K562 (cell line): ENCODE data around the gene RASSF7. TPM values are rescaled to one million over a fixed set of nuclear protein-coding genes. Genes with fewer than 3 reads are reported as not detected.

Source experiments
- ATF7 ChIP-seq: fragments of 450-650 bp; IDR thresholded peaks from 2 replicates; pipeline ENCODE4 v1.7.1; 2014; ENCODE audit warnings: mild to moderate bottlenecking, moderate library complexity
- FUS ChIP-seq: fragments of 200-400 bp; formaldehyde crosslinking; optimal IDR thresholded peaks from 2 replicates; pipeline ENCODE3; 2017; ENCODE audit warnings: low read depth, low read length
- GTF2E2 ChIP-seq: fragments of 200-800 bp; sonication (Bioruptor generic); IDR thresholded peaks from 2 replicates; pipeline ENCODE4 v1.6.1; 2016; ENCODE audit warnings: missing genetic modification characterization, missing compliant biosample characterization
- HCFC1 ChIP-seq: IDR thresholded peaks from 2 replicates; pipeline ENCODE4 v1.6.1; 2012; ENCODE audit warnings: low read depth, low read length, improper control_type of control experiment
- HMG20A ChIP-seq: fragments of 450-650 bp; formaldehyde crosslinking; conservative IDR thresholded peaks from 2 replicates; pipeline ENCODE4 v1.4.0; 2020; ENCODE audit warnings: mild to moderate bottlenecking, mixed read lengths
- HNRNPL ChIP-seq: fragments of 200-400 bp; formaldehyde crosslinking; IDR thresholded peaks from 2 replicates; pipeline ENCODE4 v1.6.1; 2017; ENCODE audit warnings: low read depth, mild to moderate bottlenecking, low read length
- JUN ChIP-seq, 2 experiments: sonication (generic) in 1 of 2; formaldehyde crosslinking in 1 of 2; IDR thresholded peaks; 2 replicates each; pipeline versions ENCODE4 v1.6.1 to v1.8.0; 2012 to 2022; ENCODE audit warnings: borderline replicate concordance in 2 of 2, mild to moderate bottlenecking in 2 of 2, improper control_type of control experiment in 1 of 2, low read depth in 1 of 2, low read length in 1 of 2, missing genetic modification reagents in 1 of 2
- KLF6 ChIP-seq: fragments of 250-450 bp; sonication (Bioruptor Pico); IDR thresholded peaks from 2 replicates; pipeline ENCODE4 v1.4.0; 2020; ENCODE audit warnings: mild to moderate bottlenecking, moderate library complexity, borderline replicate concordance
- NELFE ChIP-seq: IDR thresholded peaks from 2 replicates; pipeline ENCODE4 v1.6.1; 2011; ENCODE audit warnings: mild to moderate bottlenecking; ENCODE audit not compliant: insufficient read depth, insufficient read length
- NONO ChIP-seq, 2 experiments: fragments of 200-400 bp in 1 of 2; fragments of 450-650 bp in 1 of 2; formaldehyde crosslinking in 1 of 2; IDR thresholded peaks; 2 replicates each; pipeline ENCODE4 v1.6.1; 2017; ENCODE audit warnings: low read depth in 2 of 2, mild to moderate bottlenecking in 2 of 2, moderate library complexity in 2 of 2, low read length in 1 of 2
- NR1H2 ChIP-seq: sonication (generic); formaldehyde crosslinking; IDR thresholded peaks from 2 replicates; pipeline ENCODE4 v1.4.0; 2020; ENCODE audit warnings: mild to moderate bottlenecking, missing genetic modification reagents
- NR3C1 ChIP-seq: sonication (generic); formaldehyde crosslinking; IDR thresholded peaks from 2 replicates; pipeline ENCODE4 v1.8.1; 2022; ENCODE audit warnings: missing genetic modification reagents
- PCBP1 ChIP-seq: fragments of 200-400 bp; formaldehyde crosslinking; IDR thresholded peaks from 2 replicates; pipeline ENCODE4 v1.6.1; 2018; ENCODE audit warnings: mild to moderate bottlenecking, low read depth, low read length; ENCODE audit not compliant: poor library complexity, severe bottlenecking
- SMARCE1 ChIP-seq: fragments of 450-650 bp; IDR thresholded peaks from 2 replicates; pipeline ENCODE4 v1.7.1; 2016; ENCODE audit warnings: mild to moderate bottlenecking
- STAG1 ChIP-seq: sonication (generic); formaldehyde crosslinking; IDR thresholded peaks from 2 replicates; pipeline ENCODE4 v1.5.0; 2020; ENCODE audit warnings: missing genetic modification reagents, borderline replicate concordance
- WHSC1 ChIP-seq: IDR thresholded peaks from one replicate; pipeline ENCODE4 v1.6.1; 2012; ENCODE audit warnings: low read length, control low read depth, inconsistent platforms
- ZKSCAN8 ChIP-seq: fragments of 200-800 bp; sonication (Bioruptor generic); IDR thresholded peaks from 2 replicates; pipeline ENCODE4 v1.6.1; 2016; ENCODE audit warnings: missing genetic modification characterization, missing compliant biosample characterization
- ZNF121 ChIP-seq: sonication (generic); formaldehyde crosslinking; conservative IDR thresholded peaks from 2 replicates; pipeline ENCODE4 v1.8.0; 2022; ENCODE audit warnings: missing genetic modification reagents
- ZNF232 ChIP-seq: sonication (generic); formaldehyde crosslinking; IDR thresholded peaks from 2 replicates; pipeline ENCODE4 v1.8.0; 2022; ENCODE audit warnings: mild to moderate bottlenecking, missing genetic modification reagents
- ZNF431 ChIP-seq: sonication (generic); formaldehyde crosslinking; IDR thresholded peaks from 2 replicates; pipeline ENCODE4 v1.8.0; 2022; ENCODE audit warnings: mild to moderate bottlenecking, missing genetic modification reagents
- ZNF561 ChIP-seq: fragments of 450-650 bp; formaldehyde crosslinking; conservative IDR thresholded peaks from 2 replicates; pipeline ENCODE4 v1.4.0; 2020; ENCODE audit warnings: mild to moderate bottlenecking, moderate library complexity
- ZNF699 ChIP-seq: fragments of 250-450 bp; sonication (Bioruptor Pico); IDR thresholded peaks from 2 replicates; pipeline ENCODE4 v1.8.0; 2021; ENCODE audit warnings: mild to moderate bottlenecking, moderate library complexity; ENCODE audit not compliant: insufficient replicate concordance
- polyA plus RNA-seq, 8 experiments: library from polyadenylated mRNA; depleted of rRNA in 4 of 8; stranded (reverse) in 5 of 8; unstranded in 3 of 8; fragments of >200 nt; fragmentation: Nextera tagmentation in 2 of 8; fragmentation: Illumina TruSeq in 1 of 8; extraction: Ambion mirVana in 2 of 8; extraction: Trizol in 1 of 8; gene quantifications; 2 replicates each; pipeline versions ENCODE4 v1.2.1 to v1.2.3, GENCODE V29; 2011 to 2014; ENCODE audit warnings: inconsistent platforms in 1 of 8, missing spikeins in 1 of 8
- total RNA-seq, 7 experiments: library from RNA; depleted of rRNA in 6 of 7; stranded (reverse); fragments of >200 nt in 6 of 7; fragmentation: Illumina TruSeq in 2 of 7; extraction: Trizol in 2 of 7; gene quantifications; 2 replicates each; pipeline versions ENCODE4 v1.2.1 to v1.2.3, GENCODE V29; 2011 to 2021; ENCODE audit warnings: low replicate concordance in 1 of 7
- TF ChIP-seq, protein P1 (sequence below): fragments of 450-650 bp; conservative IDR thresholded peaks from 2 replicates; pipeline ENCODE4 v1.6.1; 2016; ENCODE audit warnings: missing genetic modification characterization, low read depth, mild to moderate bottlenecking, missing compliant biosample characterization, moderate library complexity
- TF ChIP-seq, protein P2 (sequence below): fragments of 450-650 bp; IDR thresholded peaks from 2 replicates; pipeline ENCODE4 v1.6.1; 2017; ENCODE audit warnings: antibody characterized with exemption
- TF ChIP-seq, protein P3 (sequence below): fragments of 450-650 bp; IDR thresholded peaks from 2 replicates; pipeline ENCODE4 v1.6.1; 2016; ENCODE audit warnings: antibody characterized with exemption

RASSF7 gene
- total and polyA plus RNA-seq, 9 of the 15 experiments (the other 6 are each of a cell fraction or from before 2014, with no cell fraction given), result 0.41 to 45.2 (median 18.6) TPM

DNA sequence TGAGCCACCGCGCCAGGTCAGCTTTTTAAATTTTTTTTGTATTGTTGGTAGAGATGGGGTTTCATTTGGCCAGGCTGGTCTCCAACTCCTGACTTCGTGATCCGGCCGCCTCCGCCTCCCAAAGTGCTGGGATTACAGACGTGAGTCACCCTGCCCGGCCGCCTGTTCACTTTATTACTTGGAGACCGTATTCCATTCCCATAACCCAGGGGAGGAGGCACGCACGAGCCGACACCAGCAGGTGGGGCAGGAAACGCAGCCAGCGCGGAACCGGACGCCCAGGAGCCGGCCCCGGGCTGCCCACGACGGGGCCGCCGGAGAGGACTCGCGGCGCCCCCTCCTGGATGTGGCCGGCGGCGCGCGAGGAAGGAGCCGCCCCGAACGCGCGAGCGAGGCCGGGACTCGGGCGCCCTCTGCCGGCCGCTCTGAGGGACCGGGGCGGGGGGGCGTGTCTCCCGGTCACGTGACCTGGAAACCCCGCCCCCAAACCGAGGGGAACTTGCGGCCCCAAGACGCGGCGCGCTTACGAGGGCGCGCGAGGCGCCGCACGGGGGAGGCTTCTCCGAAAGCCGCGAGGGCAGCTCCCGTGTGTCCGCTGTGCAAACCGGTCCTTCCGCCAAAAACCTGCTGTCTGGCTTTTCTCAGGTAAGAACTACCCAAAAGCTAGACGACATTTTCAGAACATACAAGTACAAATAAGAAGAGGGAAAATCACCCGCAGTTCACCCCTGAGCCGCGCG is 42.1 kb upstream of the RASSF7 start (continued):
- TF ChIP-seq, protein P1, sequence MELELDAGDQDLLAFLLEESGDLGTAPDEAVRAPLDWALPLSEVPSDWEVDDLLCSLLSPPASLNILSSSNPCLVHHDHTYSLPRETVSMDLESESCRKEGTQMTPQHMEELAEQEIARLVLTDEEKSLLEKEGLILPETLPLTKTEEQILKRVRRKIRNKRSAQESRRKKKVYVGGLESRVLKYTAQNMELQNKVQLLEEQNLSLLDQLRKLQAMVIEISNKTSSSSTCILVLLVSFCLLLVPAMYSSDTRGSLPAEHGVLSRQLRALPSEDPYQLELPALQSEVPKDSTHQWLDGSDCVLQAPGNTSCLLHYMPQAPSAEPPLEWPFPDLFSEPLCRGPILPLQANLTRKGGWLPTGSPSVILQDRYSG, result no peak
- TF ChIP-seq ZNF699 (CRISPR knock-in tag), result no peak
- TF ChIP-seq STAG1, result peak; percentile 91
- TF ChIP-seq, protein P2, sequence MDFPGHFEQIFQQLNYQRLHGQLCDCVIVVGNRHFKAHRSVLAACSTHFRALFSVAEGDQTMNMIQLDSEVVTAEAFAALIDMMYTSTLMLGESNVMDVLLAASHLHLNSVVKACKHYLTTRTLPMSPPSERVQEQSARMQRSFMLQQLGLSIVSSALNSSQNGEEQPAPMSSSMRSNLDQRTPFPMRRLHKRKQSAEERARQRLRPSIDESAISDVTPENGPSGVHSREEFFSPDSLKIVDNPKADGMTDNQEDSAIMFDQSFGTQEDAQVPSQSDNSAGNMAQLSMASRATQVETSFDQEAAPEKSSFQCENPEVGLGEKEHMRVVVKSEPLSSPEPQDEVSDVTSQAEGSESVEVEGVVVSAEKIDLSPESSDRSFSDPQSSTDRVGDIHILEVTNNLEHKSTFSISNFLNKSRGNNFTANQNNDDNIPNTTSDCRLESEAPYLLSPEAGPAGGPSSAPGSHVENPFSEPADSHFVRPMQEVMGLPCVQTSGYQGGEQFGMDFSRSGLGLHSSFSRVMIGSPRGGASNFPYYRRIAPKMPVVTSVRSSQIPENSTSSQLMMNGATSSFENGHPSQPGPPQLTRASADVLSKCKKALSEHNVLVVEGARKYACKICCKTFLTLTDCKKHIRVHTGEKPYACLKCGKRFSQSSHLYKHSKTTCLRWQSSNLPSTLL, result no peak
- TF ChIP-seq ZNF561 (CRISPR knock-in tag), result no peak
- no peak for TF ChIP-seq NR3C1 (CRISPR knock-in tag)
- TF ChIP-seq, protein P3, sequence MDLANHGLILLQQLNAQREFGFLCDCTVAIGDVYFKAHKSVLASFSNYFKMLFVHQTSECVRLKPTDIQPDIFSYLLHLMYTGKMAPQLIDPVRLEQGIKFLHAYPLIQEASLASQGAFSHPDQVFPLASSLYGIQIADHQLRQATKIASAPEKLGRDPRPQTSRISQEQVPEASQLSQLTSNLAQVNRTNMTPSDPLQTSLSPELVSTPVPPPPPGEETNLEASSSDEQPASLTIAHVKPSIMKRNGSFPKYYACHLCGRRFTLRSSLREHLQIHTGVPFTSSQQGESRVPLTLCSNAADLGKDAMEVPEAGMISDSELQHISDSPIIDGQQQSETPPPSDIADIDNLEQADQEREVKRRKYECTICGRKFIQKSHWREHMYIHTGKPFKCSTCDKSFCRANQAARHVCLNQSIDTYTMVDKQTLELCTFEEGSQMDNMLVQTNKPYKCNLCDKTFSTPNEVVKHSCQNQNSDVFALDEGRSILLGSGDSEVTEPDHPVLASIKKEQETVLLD, result peak; percentile 55; the same call in 1 of the 2 replicates
- TF ChIP-seq FUS, result peak; percentile 88
- TF ChIP-seq NONO (IDR thresholded peaks at IDR 0.05; ENCODE audit: low read depth in 2 of 2, low read length in 1 of 2), result peak in 1 of 2 experiments; percentile 93; a peak in 2 of 4 replicates
- TF ChIP-seq SMARCE1, result no peak
- peak; percentile 61; the same call in 1 of the 2 replicates for TF ChIP-seq HNRNPL
- TF ChIP-seq NR1H2 (CRISPR knock-in tag), result peak; percentile 89; the same call in 1 of the 2 replicates
- no peak for TF ChIP-seq KLF6 (CRISPR knock-in tag)
- TF ChIP-seq PCBP1, result no peak
- no peak for TF ChIP-seq NELFE
- TF ChIP-seq ZNF121, result no peak
- TF ChIP-seq WHSC1, result no peak
- no peak for TF ChIP-seq ZNF232 (CRISPR knock-in tag)
- TF ChIP-seq ATF7, result peak; percentile 83
- TF ChIP-seq ZKSCAN8 (CRISPR knock-in tag), result 0 out of 2 replicates have a peak, but pooled peaks have one; percentile 14
- TF ChIP-seq GTF2E2, result no peak
- peak; percentile 39; the same call in 1 of the 2 replicates for TF ChIP-seq JUN (IDR thresholded peaks at IDR 0.05; ENCODE audit: borderline replicate concordance, low read depth, low read length)
- no peak for TF ChIP-seq JUN (CRISPR knock-in tag; IDR thresholded peaks at IDR 0.05; ENCODE audit: borderline replicate concordance)
- TF ChIP-seq HCFC1, result peak; percentile 58
- no peak for TF ChIP-seq HMG20A
- TF ChIP-seq ZNF431, result no peak
